ENCODE results near the gene DLG2. TPM values are rescaled to one million over a fixed set of nuclear protein-coding genes. Genes with fewer than 3 reads are reported as not detected.
A peak's percentile ranks its signal among the peaks of the same experiment; 100 is the strongest.

The DLG2 gene
- total and polyA plus RNA-seq, 12 donors = 1.0 to 14.8 (median 7.4) TPM

- Histone ChIP-seq H3K27ac (no peak overlapping the region), H3K4me1 (no peaks in the 10 kb centered on the region), H3K4me3 (no peak overlapping the region), H3K36me3 (no peaks in the 10 kb centered on the region), H3K27me3 (no peaks in the 10 kb centered on the region), H3K9me3 (peaks cover 0 to 9% (median 3%) of the 10 kb centered on the region in 11 donors)
- DNase-seq = no peak
- intact Hi-C loops (cut with DNase I) = loop anchor here in 3 of 10 donors (5.0 to 10.0 kb wide), 2 partner anchors 148 to 150 kb away; no protein-coding TSS in a partner anchor
- 66 to 69% methylated on average over 4 of the region's 4 CpGs for WGBS, 2 donors
- ATAC-seq = no peak
- peak; percentile 43 to 84 (median 78) for TF ChIP-seq CTCF (IDR thresholded peaks at IDR 0.05)
Measured at GRCh38 chr11:84564180-84564866, 1062.8 kb downstream of the DLG2 start.

- H3K27me3 ChIP-seq = no peaks in the 10 kb centered on the region
- intact Hi-C loops (cut with DNase I) = loop anchor here in 3 of 10 donors (5.0 to 10.0 kb wide), 2 partner anchors 149 to 151 kb away; no protein-coding TSS in a partner anchor
- TF ChIP-seq CTCF (IDR thresholded peaks at IDR 0.05) = no peak
- H3K4me3 ChIP-seq = no peak overlapping the region
- 81 to 84% methylated on average over 2 of the region's 2 CpGs for WGBS, 2 donors
- H3K9me3 ChIP-seq = no peaks in the 10 kb centered on the region
- no peak overlapping the region for H3K27ac ChIP-seq
- no peaks in the 10 kb centered on the region for H3K4me1 ChIP-seq
- H3K36me3 ChIP-seq = no peaks in the 10 kb centered on the region
- no peak for ATAC-seq
- no peak for DNase-seq
Measured at GRCh38 chr11:84563356-84563755, 1063.8 kb downstream of the DLG2 start.

GRCh38 chr11:84560206-84560605, 1066.9 kb downstream of the DLG2 start:
- DNase-seq (no peak), ATAC-seq (no peak)
- Histone ChIP-seq H3K27me3 (no peaks in the 10 kb centered on the region), H3K36me3 (no peaks in the 10 kb centered on the region), H3K9me3 (no peaks in the 10 kb centered on the region), H3K4me1 (no peaks in the 10 kb centered on the region), H3K27ac (no peak overlapping the region), H3K4me3 (no peak overlapping the region)
- intact Hi-C loops (cut with DNase I) = loop anchor here in 3 of 10 donors (5.0 to 10.0 kb wide), 2 partner anchors 152 to 155 kb away; no protein-coding TSS in a partner anchor
- TF ChIP-seq CTCF (IDR thresholded peaks at IDR 0.05) = no peak
- 93 to 95% methylated on average over 1 of the region's 1 CpG for WGBS, 2 donors

GRCh38 chr11:84558085-84558905, 1068.8 kb downstream of the DLG2 start:
- Histone ChIP-seq H3K36me3 (no peaks in the 10 kb centered on the region), H3K9me3 (no peaks in the 10 kb centered on the region), H3K27ac (no peak overlapping the region), H3K4me1 (no peaks in the 10 kb centered on the region), H3K27me3 (no peaks in the 10 kb centered on the region), H3K4me3 (no peak overlapping the region)
- ATAC-seq (peak in 4 of 8 donors; percentile 46 to 67 (median 52)), DNase-seq (peak in 1 of 2 donors; percentile 6)
- 67 to 68% methylated on average over 5 of the region's 5 CpGs for WGBS, 2 donors
- intact Hi-C loops (cut with DNase I) = loop anchor here in 5 of 10 donors (2.0 to 10.0 kb wide), 3 partner anchors 154 to 157 kb away; no protein-coding TSS in a partner anchor
- peak; percentile 38 to 86 (median 80) for TF ChIP-seq CTCF (IDR thresholded peaks at IDR 0.05)

Measured in heart right ventricle (tissue), 16 donors.